Stimulated activated CD8-positive, alpha-beta memory T cell treated with anti-CD3 and anti-CD28 coated beads, Interleukin-7, amount 100 ng/mL, for 48 hours (primary cell): ENCODE measurements around the gene GNAQ.

Source experiments
- DNase-seq, 2 donors: peaks; one replicate each; pipeline ENCODE4 v3.0.0-alpha.2; 2020; ENCODE audit warnings: low read depth in 1 of 2; ENCODE audit errors: extremely low read depth in 1 of 2

Gene GNAQ

GRCh38 chr9:77826116-77826515 is 205.5 kb downstream of the GNAQ start:
- DNase-seq = no peak

GRCh38 chr9:77825361-77825760 is 206.2 kb downstream of the GNAQ start:
- no peak for DNase-seq

GRCh38 chr9:77820293-77820954 is 211.2 kb downstream of the GNAQ start:
- no peak for DNase-seq

- DNase-seq = no peak
Observed at GRCh38 chr9:77819657-77820056, 212.0 kb downstream of the GNAQ start.

GRCh38 chr9:77817590-77818311 is 213.9 kb downstream of the GNAQ start:
- no peak for DNase-seq

- DNase-seq = no peak
Observed at GRCh38 chr9:77816641-77817341, 214.8 kb downstream of the GNAQ start.

GRCh38 chr9:77815260-77815659 is 216.4 kb downstream of the GNAQ start:
- DNase-seq = no peak

GRCh38 chr9:77811832-77812231 is 219.8 kb downstream of the GNAQ start:
- no peak for DNase-seq

- no peak for DNase-seq
Observed at GRCh38 chr9:77810637-77811119, 220.9 kb downstream of the GNAQ start.

- no peak for DNase-seq
Observed at GRCh38 chr9:77810047-77810446, 221.6 kb downstream of the GNAQ start.

GRCh38 chr9:77809552-77809951 is 222.1 kb downstream of the GNAQ start:
- no peak for DNase-seq

- no peak for DNase-seq
Observed at GRCh38 chr9:77808751-77809081, 222.9 kb downstream of the GNAQ start.

- no peak for DNase-seq
Observed at GRCh38 chr9:77807846-77808750, 223.5 kb downstream of the GNAQ start.

- no peak for DNase-seq
Observed at GRCh38 chr9:77807281-77807683, 224.3 kb downstream of the GNAQ start.

- DNase-seq = no peak
Observed at GRCh38 chr9:77806741-77807140, 224.9 kb downstream of the GNAQ start.

- no peak for DNase-seq
Observed at GRCh38 chr9:77805810-77806209, 225.8 kb downstream of the GNAQ start.

GRCh38 chr9:77803423-77803822 is 228.2 kb downstream of the GNAQ start:
- DNase-seq = no peak

GRCh38 chr9:77802515-77803293 is 228.9 kb downstream of the GNAQ start:
- DNase-seq = no peak

- DNase-seq = no peak
Observed at GRCh38 chr9:77802064-77802463, 229.5 kb downstream of the GNAQ start.

GRCh38 chr9:77800924-77801551 is 230.6 kb downstream of the GNAQ start:
- no peak for DNase-seq
